ENCODE results near the gene GJC1. TPM values are rescaled to one million over a fixed set of nuclear protein-coding genes. Genes with fewer than 3 reads are reported as not detected.

Gene GJC1
- polyA plus RNA-seq, 1 of the 3 experiments (the other 2 are of a cell fraction) = 15.2 TPM

DNA sequence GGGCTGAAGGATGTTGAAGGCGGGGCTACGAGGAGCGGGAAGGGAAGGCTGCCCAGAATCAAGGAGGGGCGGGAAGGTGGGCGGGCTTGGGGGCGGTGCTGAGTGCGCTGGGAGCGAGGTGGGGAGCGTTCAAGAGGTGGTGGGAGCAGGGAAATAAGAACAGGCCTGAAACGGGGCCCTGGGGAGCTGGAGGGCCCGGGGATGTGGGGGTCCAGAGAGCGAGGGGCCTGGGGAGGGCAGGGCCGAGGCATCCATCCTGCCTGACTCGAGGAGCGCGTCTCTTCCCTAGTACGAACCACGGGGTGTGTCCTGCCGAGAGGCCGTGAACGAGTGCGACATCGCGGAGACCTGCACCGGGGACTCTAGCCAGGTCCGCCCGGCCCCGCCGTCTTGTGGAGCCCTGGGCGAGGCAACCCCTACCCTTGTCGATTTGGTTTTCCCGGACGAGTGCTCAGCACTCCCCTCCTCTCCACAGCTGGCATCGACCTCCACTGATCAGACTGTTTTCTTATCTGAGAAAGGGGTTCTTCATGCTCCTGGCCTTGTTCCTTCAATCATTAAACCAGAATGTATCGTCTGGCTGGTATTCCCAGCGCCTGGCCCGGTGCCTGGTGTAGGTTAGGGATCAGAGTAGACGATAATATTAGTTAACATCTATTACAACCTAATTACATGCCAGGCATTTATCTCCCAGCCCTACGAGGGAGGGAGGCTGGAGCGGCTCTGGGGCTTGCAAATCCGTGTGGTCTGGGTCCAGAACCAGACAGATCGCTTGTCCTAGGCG, 54.1 kb downstream of the GJC1 start:
- no peaks in the 10 kb centered on the region for H4K20me1 ChIP-seq (ENCODE audit: insufficient read depth)
- peak overlapping the region; percentile 64 to 84 for H3K4me3 ChIP-seq (ENCODE audit: low read depth in 2 of 2, low read length in 1 of 2)
- H3K27ac ChIP-seq (ENCODE audit: low read depth in 2 of 2, low read length in 1 of 2) = peak overlapping the region in 1 of 2 experiments; percentile 51; a peak in 1 of 4 replicates
- ChIA-PET POLR2A (interaction anchor here (1.0 kb wide), 1 partner anchor 372 kb away, joined by 4 read pairs; the partner anchor contains the start of gene HEXIM1), CTCF (interaction anchor here (0.7 to 17.7 kb wide), 18 partner anchors 9 to 422 kb away, joined by 3 to 420 read pairs (median 8); partner anchors contain the start of genes ACBD4, ADAM11, EFTUD2 and GJC1)
- peak overlapping the region; percentile 53; the same call in 1 of the 2 replicates for H2AFZ ChIP-seq (ENCODE audit: low read depth)
- peaks cover 0 to 31% of the 10 kb centered on the region in 2 experiments; a peak in 1 of 4 replicates for H3K4me1 ChIP-seq (ENCODE audit: control insufficient read depth in 1 of 2, insufficient read depth in 2 of 2, low read depth in 1 of 2, low read length in 1 of 2)
- no peaks in the 10 kb centered on the region for H3K9me2 ChIP-seq
- H3K9ac ChIP-seq = peak overlapping the region; percentile 43; the same call in 1 of the 2 replicates
- TF ChIP-seq TCF12 (IDR thresholded peaks at IDR 0.05) = no peak
- TF ChIP-seq, protein P1, sequence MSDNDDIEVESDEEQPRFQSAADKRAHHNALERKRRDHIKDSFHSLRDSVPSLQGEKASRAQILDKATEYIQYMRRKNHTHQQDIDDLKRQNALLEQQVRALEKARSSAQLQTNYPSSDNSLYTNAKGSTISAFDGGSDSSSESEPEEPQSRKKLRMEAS (IDR thresholded peaks at IDR 0.05; ENCODE audit: low read depth) = 0 out of 2 replicates have a peak, but pooled peaks have one; percentile 49
- TF ChIP-seq MXI1 (IDR thresholded peaks at IDR 0.05; ENCODE audit: low read depth, low read length) = no peak; the same call in 1 of the 2 replicates
- TF ChIP-seq MEF2A (IDR thresholded peaks at IDR 0.05; ENCODE audit: borderline replicate concordance, low read depth) = no peak
- no peak for TF ChIP-seq YY1 (IDR thresholded peaks at IDR 0.05; ENCODE audit: low read depth)
- TF ChIP-seq, protein P2, sequence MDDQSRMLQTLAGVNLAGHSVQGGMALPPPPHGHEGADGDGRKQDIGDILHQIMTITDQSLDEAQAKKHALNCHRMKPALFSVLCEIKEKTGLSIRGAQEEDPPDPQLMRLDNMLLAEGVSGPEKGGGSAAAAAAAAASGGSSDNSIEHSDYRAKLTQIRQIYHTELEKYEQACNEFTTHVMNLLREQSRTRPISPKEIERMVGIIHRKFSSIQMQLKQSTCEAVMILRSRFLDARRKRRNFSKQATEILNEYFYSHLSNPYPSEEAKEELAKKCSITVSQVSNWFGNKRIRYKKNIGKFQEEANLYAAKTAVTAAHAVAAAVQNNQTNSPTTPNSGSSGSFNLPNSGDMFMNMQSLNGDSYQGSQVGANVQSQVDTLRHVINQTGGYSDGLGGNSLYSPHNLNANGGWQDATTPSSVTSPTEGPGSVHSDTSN (IDR thresholded peaks at IDR 0.05) = no peak
- no peak for TF ChIP-seq TAF1 (IDR thresholded peaks at IDR 0.05; ENCODE audit: borderline replicate concordance, low read depth, low read length)
- no peak for TF ChIP-seq FOSL2 (IDR thresholded peaks at IDR 0.05; ENCODE audit: borderline replicate concordance, low read depth)
- no peak for TF ChIP-seq TEAD4 (IDR thresholded peaks at IDR 0.05; ENCODE audit: borderline replicate concordance, insufficient read depth)
- TF ChIP-seq, protein P3, sequence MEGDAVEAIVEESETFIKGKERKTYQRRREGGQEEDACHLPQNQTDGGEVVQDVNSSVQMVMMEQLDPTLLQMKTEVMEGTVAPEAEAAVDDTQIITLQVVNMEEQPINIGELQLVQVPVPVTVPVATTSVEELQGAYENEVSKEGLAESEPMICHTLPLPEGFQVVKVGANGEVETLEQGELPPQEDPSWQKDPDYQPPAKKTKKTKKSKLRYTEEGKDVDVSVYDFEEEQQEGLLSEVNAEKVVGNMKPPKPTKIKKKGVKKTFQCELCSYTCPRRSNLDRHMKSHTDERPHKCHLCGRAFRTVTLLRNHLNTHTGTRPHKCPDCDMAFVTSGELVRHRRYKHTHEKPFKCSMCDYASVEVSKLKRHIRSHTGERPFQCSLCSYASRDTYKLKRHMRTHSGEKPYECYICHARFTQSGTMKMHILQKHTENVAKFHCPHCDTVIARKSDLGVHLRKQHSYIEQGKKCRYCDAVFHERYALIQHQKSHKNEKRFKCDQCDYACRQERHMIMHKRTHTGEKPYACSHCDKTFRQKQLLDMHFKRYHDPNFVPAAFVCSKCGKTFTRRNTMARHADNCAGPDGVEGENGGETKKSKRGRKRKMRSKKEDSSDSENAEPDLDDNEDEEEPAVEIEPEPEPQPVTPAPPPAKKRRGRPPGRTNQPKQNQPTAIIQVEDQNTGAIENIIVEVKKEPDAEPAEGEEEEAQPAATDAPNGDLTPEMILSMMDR (IDR thresholded peaks at IDR 0.05) = no peak
- no peak for TF ChIP-seq JUND (IDR thresholded peaks at IDR 0.05)
- peak; percentile 62 for TF ChIP-seq GATA2 (CRISPR knock-in tag; IDR thresholded peaks at IDR 0.05)
- TF ChIP-seq EZH2phosphoT487 (IDR thresholded peaks at IDR 0.05; ENCODE audit: borderline replicate concordance, low read depth) = no peak
- TF ChIP-seq POLR2AphosphoS5 (IDR thresholded peaks at IDR 0.05; ENCODE audit: low read depth, low read length) = no peak
- no peak for TF ChIP-seq SIN3A (IDR thresholded peaks at IDR 0.05; ENCODE audit: borderline replicate concordance, low read depth, low read length)
- TF ChIP-seq RCOR1 (IDR thresholded peaks at IDR 0.05; ENCODE audit: low read length) = peak; percentile 65; the same call in 1 of the 2 replicates
- no peak for TF ChIP-seq CHD2 (IDR thresholded peaks at IDR 0.05; ENCODE audit: low read length, partially characterized antibody)
- no peak for TF ChIP-seq NFIC (IDR thresholded peaks at IDR 0.05; ENCODE audit: borderline replicate concordance)
- no peak for TF ChIP-seq SMC3 (IDR thresholded peaks at IDR 0.05; ENCODE audit: low read depth, low read length)
- TF ChIP-seq EP300 (IDR thresholded peaks at IDR 0.05; ENCODE audit: borderline replicate concordance in 1 of 2, low read depth in 1 of 2, low read length in 1 of 2) = peak in 1 of 2 experiments; percentile 24; a peak in 1 of 4 replicates
- H3K4me2 ChIP-seq = peak overlapping the region; percentile 100
- no peaks in the 10 kb centered on the region for H3K36me3 ChIP-seq (replicated peaks in 1 of 2; ENCODE audit: control insufficient read depth in 1 of 2, insufficient read depth in 2 of 2, low read length in 1 of 2)
- 12% methylated on average over 33 of the region's 43 CpGs for WGBS (ENCODE audit: low lambda C conversion rate)
- no peaks in the 10 kb centered on the region for H3K79me2 ChIP-seq (ENCODE audit: insufficient read depth)
- H3K27me3 ChIP-seq (ENCODE audit: insufficient read depth) = no peaks in the 10 kb centered on the region
- no peaks in the 10 kb centered on the region for H3F3A ChIP-seq (replicated peaks; ENCODE audit: insufficient read depth)
- DNase-seq = peak; percentile 58
- H3K9me3 ChIP-seq = no peaks in the 10 kb centered on the region
